GM12891 (cell line): Measurements from ENCODE around the gene LENG1.

ENCODE experiments used
- DNase-seq: peaks from one replicate; pipeline ENCODE4 v3.0.0; 2011; ENCODE audit warnings: low spot score; ENCODE audit not compliant: insufficient read length
- FAIRE-seq: peaks from 2 replicates; lab custom pipeline; 2011; peaks lifted over from hg19 to GRCh38; lab: Jason Lieb, UNC
- PAX5 ChIP-seq: IDR thresholded peaks from 2 replicates; pipeline ENCODE4 v1.6.1; 2011; ENCODE audit warnings: low read length, moderate library complexity, mild to moderate bottlenecking; ENCODE audit not compliant: insufficient read depth, severe bottlenecking
- POLR2A ChIP-seq: IDR thresholded peaks from 2 replicates; pipeline ENCODE4 v1.6.1; 2011; ENCODE audit warnings: low read depth, low read length, control low read depth
- POLR2AphosphoS5 ChIP-seq: IDR thresholded peaks from 2 replicates; pipeline ENCODE4 v1.6.1; 2011; ENCODE audit warnings: low read depth, low read length, control low read depth
- POU2F2 ChIP-seq: IDR thresholded peaks from 2 replicates; pipeline ENCODE4 v1.6.1; 2011; ENCODE audit warnings: low read depth, mild to moderate bottlenecking, control low read depth, low read length, moderate library complexity
- SPI1 ChIP-seq: IDR thresholded peaks from 2 replicates; pipeline ENCODE4 v1.6.1; 2011; ENCODE audit warnings: low read depth, low read length, control low read depth
- TAF1 ChIP-seq: IDR thresholded peaks from 2 replicates; pipeline ENCODE4 v1.6.1; 2011; ENCODE audit warnings: low read depth, low read length, control low read depth

The LENG1 gene

DNA sequence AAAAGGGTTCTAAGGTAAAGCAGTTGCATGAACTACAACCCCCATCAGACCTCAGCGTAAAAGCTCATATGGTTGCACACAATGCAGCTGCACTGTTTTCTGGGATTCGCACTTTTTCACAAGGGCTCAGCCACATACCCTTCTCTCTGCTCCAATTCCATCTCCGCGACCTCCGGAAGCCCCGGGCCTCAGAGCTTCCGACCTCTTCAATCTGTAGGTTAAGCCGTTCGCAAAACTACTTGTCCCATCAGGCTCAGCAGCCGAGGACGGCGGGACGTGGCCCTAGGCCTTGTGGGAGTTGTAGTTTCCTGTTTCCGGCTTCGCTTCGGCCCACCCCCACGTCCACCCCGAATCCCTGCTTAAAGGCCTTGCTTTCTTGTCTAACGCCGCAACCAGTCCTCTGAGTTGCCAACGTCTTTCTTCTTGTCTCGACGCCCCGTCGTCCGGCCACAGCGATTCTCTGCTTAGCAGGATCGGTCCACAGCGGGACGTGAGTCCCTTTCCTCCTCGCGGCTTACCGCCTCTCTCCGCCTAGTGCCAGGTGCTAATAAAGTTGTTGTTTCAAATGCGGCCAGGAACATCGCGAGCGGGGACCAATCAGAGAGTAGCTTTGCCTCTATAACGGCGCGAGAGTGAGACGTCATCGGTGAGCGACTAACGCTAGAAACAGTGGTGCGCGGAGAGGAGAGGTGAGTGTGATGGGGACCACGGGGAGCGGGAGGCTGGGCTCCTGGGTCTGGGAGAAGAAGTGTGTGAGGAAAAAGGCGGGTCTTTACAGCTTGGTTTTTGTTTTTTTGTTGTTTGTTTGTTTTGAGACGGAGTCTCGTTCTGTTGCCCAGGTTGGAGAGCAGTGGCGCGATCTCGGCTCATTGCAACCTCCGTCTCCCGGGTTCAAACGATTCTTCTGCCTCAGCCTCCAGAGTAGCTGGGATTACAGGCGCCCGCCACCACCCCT lies 44.1 kb downstream of the LENG1 start, which contains the start of the genes PRPF31 and TFPT:
Gene PRPF31 (plus strand): TSS at position 646 of the 955 bp plus-strand sequence. CDS start 2,525 bp downstream, outside the sequence.
Gene TFPT (minus strand): TSS at position 549 of the 955 bp plus-strand sequence. CDS start 388 bp downstream, at position 161.
- TF ChIP-seq SPI1 (no peak), TAF1 (peak; percentile 91), POU2F2 (peak; percentile 63), POLR2A (peak; percentile 85), POLR2AphosphoS5 (peak; percentile 90), PAX5 (peak; percentile 34)
- FAIRE-seq = peak; percentile 99
- peak; percentile 94 for DNase-seq

DNA sequence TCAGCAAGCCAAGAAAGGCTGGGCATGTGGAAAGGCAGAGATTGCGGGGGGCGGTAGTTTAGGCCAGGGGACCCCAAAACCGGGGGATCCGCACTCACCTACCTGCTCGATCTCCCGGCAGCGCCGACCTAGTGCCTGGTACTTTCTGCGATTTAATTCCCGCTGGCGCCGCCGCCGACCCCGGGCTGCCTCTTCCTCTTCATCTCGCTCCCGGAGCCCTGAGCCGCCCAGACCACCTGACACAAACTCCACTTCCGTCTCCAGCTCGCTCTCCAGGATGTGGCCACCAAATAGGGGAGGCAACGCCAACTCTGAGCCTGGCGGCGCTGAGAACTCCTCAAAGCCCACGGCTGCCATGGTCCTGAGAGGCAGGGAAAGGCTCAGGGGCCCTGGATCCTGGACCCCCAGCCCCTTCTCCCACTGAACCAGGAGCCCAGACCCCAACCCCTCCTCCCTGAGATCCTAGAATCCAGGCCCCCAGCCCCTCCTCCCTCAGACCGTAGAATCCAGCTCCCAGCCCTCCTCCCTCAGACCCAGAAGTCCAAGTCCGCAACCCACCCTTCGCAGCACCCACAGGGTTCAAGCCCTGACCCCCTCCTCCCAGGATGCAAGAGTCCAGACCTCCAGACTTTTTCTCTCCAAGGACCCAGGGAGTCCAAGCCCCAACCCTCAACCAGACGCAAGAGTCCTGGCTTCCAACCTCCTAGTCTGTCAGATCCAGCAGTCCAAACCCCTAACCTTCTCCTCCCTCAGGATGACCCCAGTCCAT lies 45.0 kb downstream of the LENG1 start:
- FAIRE-seq (no peak), DNase-seq (no peak)
- TF ChIP-seq PAX5 (no peak), SPI1 (peak; percentile 56), POLR2A (no peak), TAF1 (0 out of 2 replicates have a peak, but pooled peaks have one; percentile 40), POU2F2 (no peak), POLR2AphosphoS5 (peak; percentile 72)

GRCh38 chr19:54109651-54110050 lies 49.9 kb downstream of the LENG1 start:
- no peak for FAIRE-seq
- DNase-seq = no peak
- no peak for TF ChIP-seq PAX5
- no peak for TF ChIP-seq POU2F2

- DNase-seq (no peak), FAIRE-seq (no peak)
- TF ChIP-seq POLR2AphosphoS5 = no peak
- no peak for TF ChIP-seq POU2F2
- no peak for TF ChIP-seq TAF1
- TF ChIP-seq SPI1 = no peak
- no peak for TF ChIP-seq PAX5
- TF ChIP-seq POLR2A = no peak
These were observed 51.0 kb downstream of the LENG1 start for GRCh38 chr19:54108496-54108895.

DNA sequence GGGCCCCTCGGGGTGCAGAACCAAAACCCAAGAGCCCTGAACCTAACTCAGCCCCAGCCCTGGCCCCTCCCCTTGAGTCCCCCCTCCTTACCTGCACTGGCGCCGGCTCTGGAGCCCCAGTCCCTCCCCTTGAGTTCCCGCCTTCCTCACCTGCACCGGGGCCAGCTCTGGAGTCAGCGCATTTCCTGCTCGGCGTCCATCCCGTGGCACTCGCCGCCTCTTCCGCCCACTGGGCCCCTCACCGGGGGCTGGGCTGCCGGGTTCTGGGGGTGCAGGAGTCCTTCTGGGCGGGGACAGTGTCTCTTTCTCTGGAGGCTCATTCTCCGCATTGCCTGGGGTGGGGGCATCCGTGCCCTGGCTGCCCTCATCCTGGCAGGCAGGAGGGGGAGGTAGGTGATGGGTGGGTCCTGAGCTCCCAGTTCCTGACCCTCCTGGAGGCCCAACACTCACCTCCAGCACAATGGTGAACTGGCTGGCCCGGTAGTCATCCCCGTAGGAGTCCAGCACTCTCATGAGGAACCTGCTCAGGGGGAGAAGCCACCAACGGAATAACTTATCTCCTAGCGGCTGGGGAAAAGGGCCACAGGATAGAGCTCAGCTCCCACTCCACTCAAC lies 51.5 kb downstream of the LENG1 start:
- TF ChIP-seq PAX5 (no peak), TAF1 (no peak), POLR2A (no peak), POLR2AphosphoS5 (no peak), POU2F2 (no peak), SPI1 (no peak)
- no peak for FAIRE-seq
- DNase-seq = no peak

DNA sequence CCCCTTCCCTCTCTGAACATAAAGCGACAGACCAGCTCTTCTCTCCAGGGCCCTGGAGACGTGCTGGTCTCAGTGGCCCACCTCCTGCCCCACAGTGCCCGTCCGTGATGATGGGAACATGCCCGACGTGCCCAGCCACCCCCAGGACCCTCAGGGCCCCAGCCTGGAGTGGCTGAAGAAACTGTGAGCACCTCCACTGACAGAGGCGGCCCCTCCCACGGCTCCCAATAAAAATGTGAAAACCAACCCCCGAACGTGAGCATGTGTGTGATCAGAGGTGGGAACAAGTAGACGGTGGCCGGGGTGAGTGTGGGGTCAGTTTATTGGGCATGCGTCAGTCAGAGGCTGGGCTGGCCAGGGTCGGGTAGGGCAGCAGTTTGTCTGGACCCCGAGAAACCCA lies 52.8 kb downstream of the LENG1 start:
- TF ChIP-seq TAF1 = no peak
- no peak for TF ChIP-seq POU2F2
- no peak for TF ChIP-seq PAX5
- no peak for TF ChIP-seq SPI1
- TF ChIP-seq POLR2AphosphoS5 = no peak
- no peak for TF ChIP-seq POLR2A
- FAIRE-seq = no peak
- DNase-seq = no peak

GRCh38 chr19:54105796-54106195 lies 53.7 kb downstream of the LENG1 start:
- DNase-seq (no peak), FAIRE-seq (no peak)
- TF ChIP-seq TAF1 (no peak), POLR2A (no peak), POLR2AphosphoS5 (no peak), POU2F2 (no peak), SPI1 (no peak), PAX5 (no peak)
